Left ventricle myocardium inferior (tissue), 1 donor: Measurements from ENCODE around the gene PTGDR2. TPM values are rescaled to one million over a fixed set of nuclear protein-coding genes. Genes with fewer than 3 reads are reported as not detected.

Experiments
- DNase-seq: peaks from one replicate; pipeline ENCODE4 v3.0.0-alpha.2; 2020
- H3K27ac ChIP-seq: fragments of 200-600 bp; replicated peaks from 2 replicates; pipeline ENCODE4 v1.8.0; 2021
- H3K27me3 ChIP-seq: fragments of 200-600 bp; 2 replicates; pipeline ENCODE4 v1.8.0; 2021; ENCODE audit warnings: low read depth
- H3K36me3 ChIP-seq: fragments of 200-600 bp; 2 replicates; pipeline ENCODE4 v1.8.0; 2021
- H3K4me1 ChIP-seq: fragments of 200-600 bp; 2 replicates; pipeline ENCODE4 v1.8.0; 2021
- H3K4me3 ChIP-seq: fragments of 200-600 bp; 2 replicates; pipeline ENCODE4 v1.8.0; 2021; ENCODE audit warnings: mild to moderate bottlenecking, moderate library complexity
- H3K9me3 ChIP-seq: fragments of 200-600 bp; replicated peaks from 2 replicates; pipeline ENCODE4 v1.8.0; 2021
- intact Hi-C: fragments of 100-400 bp; cut with micrococcal nuclease; formaldehyde crosslinking; loops from one replicate; pipeline ENCODE4 v1.11.0; 2022
- total RNA-seq: library from RNA; stranded (reverse); fragmentation: NEBNext Ultra II Directional; extraction: Animal tissue kit (Norgen Biotek cat#: 25700); gene quantifications from one replicate; pipeline ENCODE4 v1.2.1, GENCODE V29; 2021
- TF ChIP-seq, protein P1 (sequence below): fragments of 200-600 bp; IDR thresholded peaks from 2 replicates; pipeline ENCODE4 v1.8.0; 2021; ENCODE audit warnings: antibody characterized with exemption, mild to moderate bottlenecking, borderline replicate concordance
- donor health status: DM: no; HTN: yes; CAD: no; lungs with severe emphysema.

Gene PTGDR2
- total RNA-seq, 1 donor from 2014 or later, result 2.3 TPM

DNA sequence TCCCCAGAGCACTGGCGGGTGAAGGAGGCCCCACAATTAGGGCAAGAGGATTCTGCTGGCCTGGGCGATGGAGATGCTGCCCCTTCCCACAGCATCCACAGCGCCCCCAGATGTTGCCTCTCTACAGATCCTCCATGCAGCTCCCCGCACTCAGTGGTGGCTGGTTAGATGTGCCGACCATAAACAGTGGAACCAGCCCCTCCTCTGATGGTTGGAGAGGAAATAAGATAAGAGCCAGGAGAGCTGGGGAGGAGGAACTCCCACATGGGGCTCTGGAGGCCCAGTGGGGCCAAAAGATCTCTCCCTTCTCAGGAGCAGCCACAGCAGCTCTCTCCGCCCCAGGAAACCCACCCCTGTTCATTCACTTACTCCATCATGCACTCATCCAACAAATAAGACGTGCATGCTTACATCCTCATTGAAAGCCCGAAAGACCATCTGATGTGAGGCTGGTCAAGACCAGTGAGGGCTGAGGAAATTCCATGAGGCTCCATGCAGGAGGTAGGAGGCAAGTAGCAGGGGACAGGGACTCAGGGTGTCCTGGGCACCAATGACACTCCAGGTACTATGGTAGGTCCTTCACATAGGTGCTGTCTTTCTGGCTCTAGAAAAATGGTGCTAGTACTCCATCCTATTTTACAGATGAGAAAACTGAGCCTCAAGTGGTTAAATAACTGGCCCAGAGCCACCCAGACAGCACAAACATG, 1.5 kb downstream of the PTGDR2 start:
- Histone ChIP-seq H3K4me3 (peak overlapping the region; percentile 51), H3K36me3 (peaks cover 33% of the 10 kb centered on the region), H3K4me1 (no peaks in the 10 kb centered on the region), H3K27me3 (peaks cover 13% of the 10 kb centered on the region), H3K27ac (peak overlapping the region; percentile 63), H3K9me3 (no peaks in the 10 kb centered on the region)
- intact Hi-C loops, result no loop called here
- DNase-seq, result no peak
- TF ChIP-seq, protein P1, sequence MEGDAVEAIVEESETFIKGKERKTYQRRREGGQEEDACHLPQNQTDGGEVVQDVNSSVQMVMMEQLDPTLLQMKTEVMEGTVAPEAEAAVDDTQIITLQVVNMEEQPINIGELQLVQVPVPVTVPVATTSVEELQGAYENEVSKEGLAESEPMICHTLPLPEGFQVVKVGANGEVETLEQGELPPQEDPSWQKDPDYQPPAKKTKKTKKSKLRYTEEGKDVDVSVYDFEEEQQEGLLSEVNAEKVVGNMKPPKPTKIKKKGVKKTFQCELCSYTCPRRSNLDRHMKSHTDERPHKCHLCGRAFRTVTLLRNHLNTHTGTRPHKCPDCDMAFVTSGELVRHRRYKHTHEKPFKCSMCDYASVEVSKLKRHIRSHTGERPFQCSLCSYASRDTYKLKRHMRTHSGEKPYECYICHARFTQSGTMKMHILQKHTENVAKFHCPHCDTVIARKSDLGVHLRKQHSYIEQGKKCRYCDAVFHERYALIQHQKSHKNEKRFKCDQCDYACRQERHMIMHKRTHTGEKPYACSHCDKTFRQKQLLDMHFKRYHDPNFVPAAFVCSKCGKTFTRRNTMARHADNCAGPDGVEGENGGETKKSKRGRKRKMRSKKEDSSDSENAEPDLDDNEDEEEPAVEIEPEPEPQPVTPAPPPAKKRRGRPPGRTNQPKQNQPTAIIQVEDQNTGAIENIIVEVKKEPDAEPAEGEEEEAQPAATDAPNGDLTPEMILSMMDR, result no peak

DNA sequence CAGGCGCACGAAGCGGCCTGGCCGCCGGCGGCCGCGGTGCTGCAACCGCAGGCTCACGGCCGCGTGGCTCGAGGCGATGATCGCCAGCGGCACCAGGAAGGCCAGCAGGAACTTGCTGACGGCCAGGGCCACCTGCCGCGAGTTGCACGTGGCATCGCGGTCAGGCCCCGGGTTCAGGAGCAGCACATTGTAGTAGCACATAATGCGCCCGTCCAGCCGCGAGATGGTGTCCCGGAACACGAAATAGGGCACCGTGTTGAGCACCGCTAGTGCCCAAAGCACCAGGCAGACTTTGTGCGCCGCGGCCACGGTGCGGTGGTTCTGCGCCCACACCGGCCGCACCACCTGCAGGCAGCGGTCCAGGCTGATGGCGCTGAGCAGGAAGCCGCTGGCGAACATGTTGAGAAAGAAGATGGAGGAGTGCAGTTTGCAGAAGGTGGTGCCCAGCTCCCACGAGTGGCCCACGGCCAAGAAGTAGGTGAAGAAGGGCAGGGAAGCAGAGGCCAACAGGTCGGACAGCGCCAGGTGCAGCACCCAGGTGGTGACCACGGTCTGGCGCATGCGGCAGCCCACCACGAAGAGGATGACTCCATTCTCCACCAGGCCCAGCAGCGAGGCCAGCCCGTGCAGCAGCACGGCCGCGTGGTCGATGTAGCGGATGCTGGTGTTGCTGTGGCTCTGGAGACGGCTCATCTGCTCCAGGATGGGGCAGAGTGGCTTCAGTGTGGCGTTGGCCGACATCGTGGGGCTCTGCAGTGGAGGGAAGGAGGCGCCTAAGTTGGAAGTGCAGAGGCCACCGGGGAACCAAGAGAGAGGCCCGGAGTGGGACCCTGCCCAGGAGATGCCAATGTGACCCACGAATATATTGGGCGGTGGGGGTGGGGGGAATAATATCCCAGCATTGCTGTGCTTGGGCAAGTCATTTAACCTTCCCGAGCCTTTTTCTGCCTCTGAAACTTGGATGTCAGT, 2.5 kb downstream of the PTGDR2 start:
- intact Hi-C loops, result no loop called here
- Histone ChIP-seq H3K4me3 (peak overlapping the region; percentile 51), H3K27me3 (peaks cover 13% of the 10 kb centered on the region), H3K36me3 (peaks cover 43% of the 10 kb centered on the region), H3K9me3 (no peaks in the 10 kb centered on the region), H3K27ac (no peak overlapping the region), H3K4me1 (no peaks in the 10 kb centered on the region)
- no peak for DNase-seq
- TF ChIP-seq, protein P1, result no peak

- no peak for DNase-seq
- no peak overlapping the region for H3K27ac ChIP-seq
- H3K9me3 ChIP-seq, result no peaks in the 10 kb centered on the region
- TF ChIP-seq, protein P1, result no peak
- intact Hi-C loops, result no loop called here
- H3K36me3 ChIP-seq, result peaks cover 50% of the 10 kb centered on the region
- H3K4me3 ChIP-seq, result no peak overlapping the region
- H3K4me1 ChIP-seq, result no peaks in the 10 kb centered on the region
- peaks cover 13% of the 10 kb centered on the region for H3K27me3 ChIP-seq
Observed at GRCh38 chr11:60852117-60852981, 3.4 kb downstream of the PTGDR2 start.

GRCh38 chr11:60851327-60852104, 4.2 kb downstream of the PTGDR2 start:
- no peaks in the 10 kb centered on the region for H3K9me3 ChIP-seq
- peaks cover 50% of the 10 kb centered on the region for H3K36me3 ChIP-seq
- H3K4me3 ChIP-seq, result no peak overlapping the region
- no peak overlapping the region for H3K27ac ChIP-seq
- peaks cover 13% of the 10 kb centered on the region for H3K27me3 ChIP-seq
- H3K4me1 ChIP-seq, result no peaks in the 10 kb centered on the region
- intact Hi-C loops, result no loop called here
- no peak for DNase-seq
- TF ChIP-seq, protein P1, result no peak
